Neutrophil (primary cell): ENCODE results near the gene RBKS.

Experiments
- H3K27ac ChIP-seq: fragments of 200-600 bp; sonication (generic); 2 replicates; pipeline ENCODE4 v1.5.1; 2016; ENCODE audit warnings: mild to moderate bottlenecking, moderate library complexity
- H3K27me3 ChIP-seq: fragments of 200-600 bp; sonication (generic); 2 replicates; pipeline ENCODE4 v1.6.0; 2016; ENCODE audit warnings: mild to moderate bottlenecking
- H3K36me3 ChIP-seq: fragments of 200-600 bp; sonication (generic); 2 replicates; pipeline ENCODE4 v1.5.1; 2017
- H3K4me1 ChIP-seq, 2 experiments: fragments of 200-600 bp in 1 of 2; sonication (generic) in 1 of 2; 1 replicate in 1 of 2; 2 replicates in 1 of 2; pipeline versions ENCODE4 v1.5.1 to v1.6.1; 2013 to 2016; ENCODE audit warnings: low read depth in 1 of 2, low read length in 1 of 2, mild to moderate bottlenecking in 1 of 2, moderate library complexity in 1 of 2; ENCODE audit not compliant: control insufficient read depth in 1 of 2, insufficient read depth in 1 of 2
- H3K4me3 ChIP-seq, 2 experiments: fragments of 200-600 bp in 1 of 2; sonication (generic) in 1 of 2; 1 replicate in 1 of 2; 2 replicates in 1 of 2; pipeline ENCODE4 v1.5.1; 2013 to 2016; ENCODE audit warnings: low read depth in 1 of 2, low read length in 1 of 2, mild to moderate bottlenecking in 1 of 2, moderate library complexity in 1 of 2
- H3K9me3 ChIP-seq: fragments of 200-600 bp; sonication (generic); 2 replicates; pipeline ENCODE4 v1.5.1; 2016
- TF ChIP-seq, protein P1 (sequence below): fragments of 200-600 bp; sonication (generic); IDR thresholded peaks from 2 replicates; pipeline ENCODE4 v1.5.1; 2016; ENCODE audit warnings: antibody characterized with exemption

RBKS gene

DNA sequence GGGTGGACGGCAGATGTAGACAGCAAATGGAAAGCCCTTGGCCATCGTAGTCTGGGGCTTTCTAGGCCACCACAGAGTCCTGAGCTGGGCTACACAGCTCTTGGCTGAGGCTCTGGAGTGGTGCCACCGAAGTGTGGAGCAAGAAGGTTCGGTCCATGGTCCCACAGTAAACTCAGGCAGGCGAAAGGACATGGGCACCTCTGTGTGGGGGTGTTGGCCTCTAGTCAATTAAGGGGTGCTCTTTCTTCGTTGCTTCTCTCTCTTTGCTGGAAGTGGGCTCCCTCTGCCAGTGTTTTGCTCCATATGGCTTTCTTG lies 153.3 kb downstream of the RBKS start:
- Histone ChIP-seq H3K9me3 (no peaks in the 10 kb centered on the region), H3K4me3 (no peak overlapping the region), H3K27ac (no peak overlapping the region), H3K4me1 (peaks cover 8 to 10% of the 10 kb centered on the region in 2 experiments), H3K36me3 (no peaks in the 10 kb centered on the region), H3K27me3 (peaks cover 33% of the 10 kb centered on the region)
- TF ChIP-seq, protein P1, sequence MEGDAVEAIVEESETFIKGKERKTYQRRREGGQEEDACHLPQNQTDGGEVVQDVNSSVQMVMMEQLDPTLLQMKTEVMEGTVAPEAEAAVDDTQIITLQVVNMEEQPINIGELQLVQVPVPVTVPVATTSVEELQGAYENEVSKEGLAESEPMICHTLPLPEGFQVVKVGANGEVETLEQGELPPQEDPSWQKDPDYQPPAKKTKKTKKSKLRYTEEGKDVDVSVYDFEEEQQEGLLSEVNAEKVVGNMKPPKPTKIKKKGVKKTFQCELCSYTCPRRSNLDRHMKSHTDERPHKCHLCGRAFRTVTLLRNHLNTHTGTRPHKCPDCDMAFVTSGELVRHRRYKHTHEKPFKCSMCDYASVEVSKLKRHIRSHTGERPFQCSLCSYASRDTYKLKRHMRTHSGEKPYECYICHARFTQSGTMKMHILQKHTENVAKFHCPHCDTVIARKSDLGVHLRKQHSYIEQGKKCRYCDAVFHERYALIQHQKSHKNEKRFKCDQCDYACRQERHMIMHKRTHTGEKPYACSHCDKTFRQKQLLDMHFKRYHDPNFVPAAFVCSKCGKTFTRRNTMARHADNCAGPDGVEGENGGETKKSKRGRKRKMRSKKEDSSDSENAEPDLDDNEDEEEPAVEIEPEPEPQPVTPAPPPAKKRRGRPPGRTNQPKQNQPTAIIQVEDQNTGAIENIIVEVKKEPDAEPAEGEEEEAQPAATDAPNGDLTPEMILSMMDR, result no peak

DNA sequence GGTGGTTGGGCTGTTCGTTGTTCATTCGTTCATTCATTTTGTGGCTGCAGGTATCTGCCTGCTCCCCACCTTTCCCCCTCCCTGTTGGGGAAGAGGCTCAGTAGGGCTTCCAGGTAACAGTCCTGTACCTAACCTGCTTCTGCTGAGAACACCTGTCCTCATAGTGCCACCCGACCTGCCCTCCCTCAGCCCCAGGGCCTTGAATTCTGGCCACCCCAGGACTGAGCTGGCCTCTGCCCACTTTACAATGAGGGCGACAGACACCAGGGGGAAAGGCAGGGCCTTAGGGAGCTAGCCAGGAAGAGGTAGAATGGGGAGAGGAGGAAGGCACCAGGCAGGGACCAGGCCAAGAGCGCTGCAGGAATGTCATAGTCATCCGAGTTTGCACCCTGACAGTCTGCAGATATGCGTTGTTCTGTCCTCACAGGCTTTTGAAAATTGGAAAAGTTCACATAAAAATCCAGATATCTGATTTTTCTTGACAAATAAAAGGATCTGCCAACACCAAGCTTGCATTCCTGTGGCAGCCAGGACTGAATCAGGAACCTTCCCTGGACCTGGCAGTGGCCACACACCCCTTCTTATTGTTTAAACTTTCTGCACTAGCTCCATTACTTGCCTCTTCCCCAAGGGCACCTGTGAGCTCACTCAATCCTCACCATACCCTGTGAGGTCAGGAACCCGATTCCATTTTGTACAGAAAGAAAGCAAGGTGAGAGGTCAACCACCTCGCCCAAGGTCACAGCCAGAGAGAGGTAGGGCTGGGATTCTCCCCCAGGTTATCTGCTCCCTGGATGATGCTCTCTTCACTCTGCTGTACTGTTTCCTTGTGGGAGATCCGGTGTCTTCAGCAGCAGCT lies 153.9 kb downstream of the RBKS start:
- TF ChIP-seq, protein P1, result no peak
- Histone ChIP-seq H3K4me1 (peaks cover 8 to 10% of the 10 kb centered on the region in 2 experiments), H3K27ac (no peak overlapping the region), H3K27me3 (peaks cover 33% of the 10 kb centered on the region), H3K9me3 (no peaks in the 10 kb centered on the region), H3K36me3 (no peaks in the 10 kb centered on the region), H3K4me3 (no peak overlapping the region)

DNA sequence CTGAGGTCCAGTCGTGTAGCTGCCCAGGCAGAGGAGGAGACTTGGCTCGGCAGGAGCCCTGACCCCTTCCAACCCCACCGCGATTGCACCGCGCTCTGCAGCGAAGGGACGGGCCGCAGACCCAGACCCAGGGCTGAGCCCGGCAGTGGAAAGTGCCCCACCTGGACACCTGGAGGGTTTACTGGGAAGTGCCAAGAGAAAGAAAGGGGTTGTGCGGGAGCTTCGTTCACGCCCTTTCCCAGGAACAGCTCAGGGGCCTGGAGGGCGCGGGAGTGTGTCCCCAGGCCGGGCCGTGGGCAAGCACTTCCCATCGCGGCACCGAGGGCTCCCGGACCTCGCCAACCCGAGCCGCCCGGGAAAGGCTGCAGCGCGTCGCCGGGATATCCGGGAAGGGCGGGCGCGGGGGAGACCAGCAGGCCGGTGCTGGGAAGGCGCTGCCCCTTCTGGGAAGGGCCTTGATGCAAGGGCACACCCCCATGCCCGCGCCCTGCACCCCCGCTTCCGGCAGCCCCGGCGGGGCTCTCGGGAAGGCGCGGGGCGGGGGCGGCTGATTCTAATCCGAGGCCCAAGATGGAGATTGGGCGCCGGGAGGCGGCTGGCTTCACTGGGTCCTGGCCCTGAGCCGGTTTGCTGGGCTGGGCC lies 154.8 kb downstream of the RBKS start:
- peaks cover 33% of the 10 kb centered on the region for H3K27me3 ChIP-seq
- peaks cover 8 to 10% of the 10 kb centered on the region in 2 experiments for H3K4me1 ChIP-seq
- H3K36me3 ChIP-seq, result no peaks in the 10 kb centered on the region
- peak overlapping the region; percentile 3 to 11 for H3K4me3 ChIP-seq
- no peak overlapping the region for H3K27ac ChIP-seq
- TF ChIP-seq, protein P1, result no peak
- H3K9me3 ChIP-seq, result no peaks in the 10 kb centered on the region

DNA sequence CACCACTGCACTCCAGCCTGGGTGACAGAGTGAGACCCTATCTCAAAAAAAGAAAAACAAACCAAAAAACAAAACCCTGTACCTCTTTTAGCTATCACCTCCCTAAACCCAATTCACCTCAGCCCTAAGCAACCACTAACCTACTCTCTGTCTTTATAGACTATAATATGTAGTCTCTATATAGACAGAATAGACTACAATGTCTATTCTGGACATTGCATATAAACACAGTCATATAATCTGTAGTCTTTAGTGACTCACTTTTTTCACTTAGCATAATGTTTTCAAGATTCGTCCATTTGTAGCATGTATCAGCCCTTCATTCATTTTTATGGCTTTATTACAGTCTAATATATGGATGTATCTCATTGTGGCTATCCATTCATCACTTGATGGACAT lies 155.9 kb downstream of the RBKS start:
- no peak overlapping the region for H3K4me3 ChIP-seq
- no peaks in the 10 kb centered on the region for H3K36me3 ChIP-seq
- no peaks in the 10 kb centered on the region for H3K9me3 ChIP-seq
- no peak overlapping the region for H3K27ac ChIP-seq
- peaks cover 8 to 10% of the 10 kb centered on the region in 2 experiments for H3K4me1 ChIP-seq
- H3K27me3 ChIP-seq, result peaks cover 33% of the 10 kb centered on the region
- TF ChIP-seq, protein P1, result no peak
